ENCODE results near the gene PARD6A.

DNA sequence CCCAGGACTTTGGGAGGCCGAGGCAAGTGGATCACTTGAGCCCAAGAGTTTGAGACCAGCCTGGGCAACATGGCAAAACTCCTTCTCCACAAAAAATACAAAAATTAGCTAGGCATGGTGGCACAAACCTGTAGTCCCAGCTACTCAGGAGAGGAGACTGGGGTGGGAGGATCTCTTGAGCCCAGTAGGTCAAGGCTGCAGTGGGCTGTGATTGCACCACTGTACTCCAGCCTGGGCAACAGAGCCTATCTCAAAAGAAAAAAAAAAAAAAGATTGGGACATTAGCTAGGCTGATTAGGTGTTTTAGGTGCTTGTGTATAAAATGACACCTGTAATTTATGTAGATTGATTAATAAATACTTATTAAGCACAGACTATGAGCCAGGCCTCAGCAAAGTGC, 48.3 kb downstream of the PARD6A start:
- TF ChIP-seq POLR2AphosphoS5 (IDR thresholded peaks at IDR 0.05; ENCODE audit: borderline replicate concordance, low read depth, low read length) = no peak
- TF ChIP-seq EZH2 (IDR thresholded peaks at IDR 0.05) = no peak
- no peak for TF ChIP-seq FOXP2 (optimal IDR thresholded peaks at IDR 0.05; ENCODE audit: control extremely low read depth, extremely low read length, insufficient read depth)

Data from SK-N-MC (cell line).